ENCODE measurements around the gene OR7D4.
A peak's percentile ranks its signal among the peaks of the same experiment; 100 is the strongest.
"Not testable (repeated sequence)": the region's sequence is repeated elsewhere in the genome, so short reads cannot be mapped to it uniquely, and the experiment has no call there.

Gene OR7D4

DNA sequence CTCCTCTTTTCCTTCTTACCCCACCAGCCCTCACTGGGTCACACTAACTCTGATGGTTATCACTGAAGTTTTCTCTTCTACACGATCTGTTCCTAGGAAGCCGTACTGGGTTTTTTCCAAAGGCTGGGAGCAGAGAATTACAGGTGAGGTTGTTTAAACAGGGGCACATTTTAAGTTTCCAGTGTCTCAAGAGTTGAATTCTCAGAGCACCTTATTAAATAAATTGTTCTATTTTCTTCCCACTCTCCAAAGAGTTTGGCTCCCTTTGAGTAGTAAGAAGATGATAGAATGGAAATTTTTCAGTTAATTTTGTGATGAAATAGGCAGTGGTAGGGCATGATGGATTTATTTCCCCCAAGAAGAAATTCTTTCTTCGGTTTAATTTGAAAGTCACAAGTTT, at the start of gene OR7D4:
TSS of gene OR7D4 (minus strand) at position 101 of the 400 bp plus-strand sequence. CDS start 4,752 bp downstream, outside the sequence.
- H3K4me3 ChIP-seq (ENCODE audit: low read depth, low read length): no peak within 1 kb of the TSS
- TF ChIP-seq, protein P1, sequence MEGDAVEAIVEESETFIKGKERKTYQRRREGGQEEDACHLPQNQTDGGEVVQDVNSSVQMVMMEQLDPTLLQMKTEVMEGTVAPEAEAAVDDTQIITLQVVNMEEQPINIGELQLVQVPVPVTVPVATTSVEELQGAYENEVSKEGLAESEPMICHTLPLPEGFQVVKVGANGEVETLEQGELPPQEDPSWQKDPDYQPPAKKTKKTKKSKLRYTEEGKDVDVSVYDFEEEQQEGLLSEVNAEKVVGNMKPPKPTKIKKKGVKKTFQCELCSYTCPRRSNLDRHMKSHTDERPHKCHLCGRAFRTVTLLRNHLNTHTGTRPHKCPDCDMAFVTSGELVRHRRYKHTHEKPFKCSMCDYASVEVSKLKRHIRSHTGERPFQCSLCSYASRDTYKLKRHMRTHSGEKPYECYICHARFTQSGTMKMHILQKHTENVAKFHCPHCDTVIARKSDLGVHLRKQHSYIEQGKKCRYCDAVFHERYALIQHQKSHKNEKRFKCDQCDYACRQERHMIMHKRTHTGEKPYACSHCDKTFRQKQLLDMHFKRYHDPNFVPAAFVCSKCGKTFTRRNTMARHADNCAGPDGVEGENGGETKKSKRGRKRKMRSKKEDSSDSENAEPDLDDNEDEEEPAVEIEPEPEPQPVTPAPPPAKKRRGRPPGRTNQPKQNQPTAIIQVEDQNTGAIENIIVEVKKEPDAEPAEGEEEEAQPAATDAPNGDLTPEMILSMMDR (IDR thresholded peaks at IDR 0.05; ENCODE audit: borderline replicate concordance, insufficient read depth, low read depth, low read length): no peak

DNA sequence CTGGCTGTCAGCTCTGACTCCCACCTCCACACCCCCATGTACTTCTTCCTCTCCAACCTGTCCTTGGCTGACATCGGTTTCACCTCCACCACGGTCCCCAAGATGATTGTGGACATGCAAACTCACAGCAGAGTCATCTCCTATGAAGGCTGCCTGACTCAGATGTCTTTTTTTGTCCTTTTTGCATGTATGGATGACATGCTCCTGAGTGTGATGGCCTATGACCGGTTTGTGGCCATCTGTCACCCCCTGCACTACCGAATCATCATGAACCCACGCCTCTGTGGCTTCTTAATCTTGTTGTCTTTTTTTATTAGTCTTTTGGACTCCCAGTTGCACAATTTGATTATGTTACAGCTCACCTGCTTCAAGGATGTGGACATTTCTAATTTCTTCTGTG, 31.8 kb upstream of the OR7D4 start:
- no peak overlapping the region for H3K4me3 ChIP-seq (ENCODE audit: low read depth, low read length)
- TF ChIP-seq, protein P1 (IDR thresholded peaks at IDR 0.05; ENCODE audit: borderline replicate concordance, insufficient read depth, low read depth, low read length): no peak

DNA sequence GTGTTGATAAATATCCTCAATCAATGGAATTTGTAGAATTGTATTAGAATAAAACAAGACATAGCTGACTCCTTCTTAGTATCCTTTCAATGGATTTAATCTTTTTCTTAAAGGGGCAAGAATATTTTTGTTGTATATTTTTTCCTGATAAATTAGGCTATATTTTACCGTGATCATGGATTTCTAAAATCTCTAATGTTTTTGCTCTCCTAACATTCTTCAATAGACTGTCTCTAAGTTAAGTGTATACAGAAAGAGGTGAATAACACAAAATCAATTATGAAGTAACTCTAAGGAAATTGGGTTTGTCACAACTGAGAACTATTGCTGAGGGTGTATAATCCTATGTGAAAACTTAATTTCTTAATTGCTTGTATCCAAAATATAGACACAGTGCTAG, 31.2 kb upstream of the OR7D4 start, which contains the start of gene OR7E24:
TSS of gene OR7E24 (plus strand) at position 301 of the 400 bp plus-strand sequence. CDS start 114 bp downstream, outside the sequence.
- no peak within 1 kb of the TSS for H3K4me3 ChIP-seq (ENCODE audit: low read depth, low read length)
- TF ChIP-seq, protein P1 (IDR thresholded peaks at IDR 0.05; ENCODE audit: borderline replicate concordance, insufficient read depth, low read depth, low read length): no peak

DNA sequence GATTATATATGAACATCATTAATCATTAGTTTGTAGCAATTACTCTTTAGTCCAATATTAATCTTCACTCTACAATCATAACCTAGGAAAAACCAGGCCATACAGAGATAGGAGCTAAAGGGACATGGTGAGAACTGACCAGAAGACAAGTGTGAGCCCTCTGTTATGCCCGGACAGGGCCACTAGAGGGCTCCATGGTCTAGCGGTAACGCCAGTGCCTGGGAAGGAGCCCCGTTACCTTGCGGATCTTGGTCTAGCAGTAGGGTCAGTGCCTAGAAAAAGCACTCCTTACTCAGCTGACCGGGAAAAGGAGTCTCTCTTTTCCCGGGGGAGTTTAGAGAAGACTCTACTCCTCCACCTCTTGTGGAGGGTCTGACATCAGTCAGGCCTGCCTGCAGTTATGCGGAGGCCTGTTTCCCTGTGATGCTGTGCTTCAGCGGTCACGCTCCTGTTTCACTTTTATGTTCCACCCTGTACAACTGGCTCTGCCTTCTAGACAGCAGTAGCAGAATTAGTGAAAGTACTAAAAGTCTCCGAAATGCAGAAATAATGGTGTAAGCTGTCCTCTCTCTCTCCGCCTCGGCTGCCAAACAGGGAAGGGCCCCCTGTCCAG, 13.8 kb downstream of the OR7D4 start:
- TF ChIP-seq, protein P1 (IDR thresholded peaks at IDR 0.05; ENCODE audit: borderline replicate concordance, insufficient read depth, low read depth, low read length): peak; percentile 80
- no peak overlapping the region for H3K4me3 ChIP-seq (ENCODE audit: low read depth, low read length)

DNA sequence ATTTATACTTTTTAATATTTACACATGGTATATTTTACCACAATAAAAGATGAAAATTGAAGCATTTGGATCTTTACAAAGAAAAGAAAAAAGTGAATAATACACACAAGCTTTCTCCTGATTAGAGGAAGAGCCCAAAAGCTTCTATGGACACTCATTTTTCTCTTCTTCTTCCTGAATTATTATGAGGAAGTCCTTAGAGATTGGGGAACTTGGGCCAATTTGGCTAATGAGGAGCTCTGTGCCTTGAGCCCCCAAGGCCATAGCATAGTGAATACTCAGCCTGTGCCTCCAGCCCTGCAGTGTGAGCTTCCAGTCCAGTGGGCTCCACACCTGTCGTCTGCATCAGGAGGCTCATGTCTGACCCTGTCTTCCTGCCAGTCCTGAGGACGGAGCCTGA, 21.3 kb downstream of the OR7D4 start:
- not testable (repeated sequence) for H3K4me3 ChIP-seq (ENCODE audit: low read depth, low read length)

DNA sequence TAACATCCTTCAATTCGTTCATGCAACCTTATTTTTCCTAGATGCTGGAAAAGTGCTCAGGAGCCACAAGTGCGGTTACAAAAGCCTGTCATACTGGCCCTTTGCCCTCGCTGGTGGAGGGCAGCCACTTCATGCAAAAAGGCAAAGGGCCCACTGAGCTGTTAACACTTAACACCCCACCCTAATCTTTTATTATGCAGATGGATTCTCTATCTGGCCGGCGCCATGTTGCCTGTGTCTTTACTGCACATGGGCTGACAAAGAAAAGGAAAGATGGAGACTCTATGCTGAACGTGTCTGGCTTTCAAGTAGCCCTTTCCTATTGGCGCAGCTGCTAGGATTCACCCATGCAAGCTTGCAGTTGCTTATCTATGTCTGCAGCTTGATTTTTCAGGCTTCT, 29.9 kb downstream of the OR7D4 start:
- H3K4me3 ChIP-seq (ENCODE audit: low read depth, low read length): no peak overlapping the region
- TF ChIP-seq, protein P1 (IDR thresholded peaks at IDR 0.05; ENCODE audit: borderline replicate concordance, insufficient read depth, low read depth, low read length): no peak

DNA sequence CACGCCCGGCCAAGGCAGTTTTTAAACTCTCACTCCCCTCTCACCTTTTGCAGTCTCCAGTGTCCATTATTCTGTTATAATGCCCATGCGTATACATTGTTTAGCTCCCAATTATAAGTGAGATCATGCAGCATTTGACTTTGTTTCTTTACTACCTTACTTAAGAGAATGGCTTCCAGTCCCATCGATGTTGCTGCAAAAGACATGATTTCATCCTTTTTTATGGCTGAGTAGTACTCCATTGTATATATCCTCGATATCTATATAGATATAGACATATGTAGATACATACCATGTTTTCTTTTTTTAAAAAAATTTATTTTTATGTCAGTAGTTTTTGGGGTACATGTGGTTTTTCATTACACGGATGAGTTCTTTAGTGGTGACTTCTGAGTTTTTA, 32.2 kb downstream of the OR7D4 start:
- TF ChIP-seq, protein P1 (IDR thresholded peaks at IDR 0.05; ENCODE audit: borderline replicate concordance, insufficient read depth, low read depth, low read length): no peak
- H3K4me3 ChIP-seq (ENCODE audit: low read depth, low read length): no peak overlapping the region

All from GM12875 (cell line).